ENCODE measurements around the gene RNU1-3.
"Not testable (repeated sequence)": the region's sequence is repeated elsewhere in the genome, so short reads cannot be mapped to it uniquely, and the experiment has no call there.

DNA sequence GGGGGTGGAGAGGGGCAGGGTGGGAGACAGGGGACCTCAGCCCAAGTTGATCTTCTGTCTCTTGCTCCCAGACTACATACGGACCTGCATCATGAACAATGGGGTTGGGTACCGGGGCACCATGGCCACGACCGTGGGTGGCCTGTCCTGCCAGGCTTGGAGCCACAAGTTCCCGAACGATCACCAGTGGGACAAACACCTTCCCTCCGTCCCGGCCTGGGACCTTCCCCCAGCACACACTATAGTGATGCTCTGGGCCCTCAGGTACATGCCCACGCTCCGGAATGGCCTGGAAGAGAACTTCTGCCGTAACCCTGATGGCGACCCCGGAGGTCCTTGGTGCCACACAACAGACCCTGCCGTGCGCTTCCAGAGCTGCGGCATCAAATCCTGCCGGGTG, 20.0 kb downstream of the RNU1-3 start:
- not testable (repeated sequence) for TF ChIP-seq EZH2phosphoT487 (IDR thresholded peaks at IDR 0.05; ENCODE audit: insufficient read depth, low read depth); EZH2 (IDR thresholded peaks at IDR 0.05; ENCODE audit: insufficient read depth, poor library complexity, severe bottlenecking)
